ENCODE measurements around the gene HSPBP1. TPM values are rescaled to one million over a fixed set of nuclear protein-coding genes. Genes with fewer than 3 reads are reported as not detected.

The HSPBP1 gene
- total RNA-seq, 1 donor from 2014 or later = 37.8 TPM

GRCh38 chr19:55270172-55270942 lies 9.6 kb downstream of the HSPBP1 start:
- no peak for TF ChIP-seq CTCF (conservative IDR thresholded peaks at IDR 0.05)
- Mint-ChIP-seq H3K27me3 (no peaks in the 10 kb centered on the region), H3K27ac (no peak overlapping the region), H3K4me3 (no peak overlapping the region), H3K4me1 (ENCODE audit: unreplicated experiment) (no peaks in the 10 kb centered on the region), H3K9me3 (peaks cover 8% of the 10 kb centered on the region), H3K36me3 (peaks cover 21% of the 10 kb centered on the region)
- DNase-seq (ENCODE audit: extremely low spot score, unreplicated experiment) = no peak

- H3K4me1 Mint-ChIP-seq (ENCODE audit: unreplicated experiment) = no peaks in the 10 kb centered on the region
- DNase-seq (ENCODE audit: extremely low spot score, unreplicated experiment) = no peak
- no peak overlapping the region for H3K27ac Mint-ChIP-seq
- peaks cover 8% of the 10 kb centered on the region for H3K9me3 Mint-ChIP-seq
- H3K27me3 Mint-ChIP-seq = no peaks in the 10 kb centered on the region
- no peak overlapping the region for H3K4me3 Mint-ChIP-seq
- TF ChIP-seq CTCF (conservative IDR thresholded peaks at IDR 0.05) = no peak
- H3K36me3 Mint-ChIP-seq = peaks cover 21% of the 10 kb centered on the region
Observed at GRCh38 chr19:55269299-55269698, 10.6 kb downstream of the HSPBP1 start.

DNA sequence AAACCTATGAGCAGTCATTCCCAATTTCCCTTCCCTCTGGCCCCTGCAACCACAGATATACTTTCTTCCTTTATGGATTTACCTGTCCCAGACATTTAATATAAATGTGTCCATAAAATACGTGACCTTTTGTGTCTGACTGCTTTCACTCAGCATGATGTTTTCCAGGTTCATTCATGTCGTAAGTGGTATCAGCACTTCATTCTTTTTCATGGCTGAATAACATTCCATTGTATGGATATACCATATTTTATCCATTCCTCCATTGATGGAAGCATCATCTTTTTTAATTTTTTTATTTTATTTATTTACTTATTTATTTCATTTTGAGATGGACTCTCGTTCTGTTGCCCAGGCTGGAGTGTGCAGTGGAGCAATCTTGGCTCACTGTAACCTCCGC lies 13.1 kb downstream of the HSPBP1 start:
- DNase-seq (ENCODE audit: extremely low spot score, unreplicated experiment) = no peak
- no peaks in the 10 kb centered on the region for H3K4me1 Mint-ChIP-seq (ENCODE audit: unreplicated experiment)
- H3K27me3 Mint-ChIP-seq = no peaks in the 10 kb centered on the region
- H3K4me3 Mint-ChIP-seq = no peak overlapping the region
- H3K36me3 Mint-ChIP-seq = peaks cover 27% of the 10 kb centered on the region
- no peak overlapping the region for H3K27ac Mint-ChIP-seq
- TF ChIP-seq CTCF (conservative IDR thresholded peaks at IDR 0.05) = no peak
- peaks cover 8% of the 10 kb centered on the region for H3K9me3 Mint-ChIP-seq

DNA sequence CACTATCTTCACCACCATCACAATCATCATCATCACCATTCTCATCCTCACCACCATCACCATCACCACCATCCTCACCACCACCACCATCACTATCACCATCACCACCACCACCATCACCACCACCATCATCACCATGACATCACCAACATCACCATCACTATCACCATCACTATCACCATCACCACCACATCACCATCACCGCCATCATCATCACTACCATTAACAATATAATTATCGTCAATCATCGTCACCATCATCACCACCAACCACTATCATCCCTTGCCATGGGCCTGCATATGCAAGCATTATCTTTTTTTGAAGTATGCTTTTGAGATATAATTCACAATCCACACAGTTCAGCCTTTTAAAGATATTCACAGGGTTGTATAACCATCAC lies 13.5 kb downstream of the HSPBP1 start:
- no peaks in the 10 kb centered on the region for H3K4me1 Mint-ChIP-seq (ENCODE audit: unreplicated experiment)
- peaks cover 27% of the 10 kb centered on the region for H3K36me3 Mint-ChIP-seq
- peaks cover 8% of the 10 kb centered on the region for H3K9me3 Mint-ChIP-seq
- no peak for DNase-seq (ENCODE audit: extremely low spot score, unreplicated experiment)
- H3K4me3 Mint-ChIP-seq = no peak overlapping the region
- H3K27me3 Mint-ChIP-seq = no peaks in the 10 kb centered on the region
- TF ChIP-seq CTCF (conservative IDR thresholded peaks at IDR 0.05) = no peak
- no peak overlapping the region for H3K27ac Mint-ChIP-seq

DNA sequence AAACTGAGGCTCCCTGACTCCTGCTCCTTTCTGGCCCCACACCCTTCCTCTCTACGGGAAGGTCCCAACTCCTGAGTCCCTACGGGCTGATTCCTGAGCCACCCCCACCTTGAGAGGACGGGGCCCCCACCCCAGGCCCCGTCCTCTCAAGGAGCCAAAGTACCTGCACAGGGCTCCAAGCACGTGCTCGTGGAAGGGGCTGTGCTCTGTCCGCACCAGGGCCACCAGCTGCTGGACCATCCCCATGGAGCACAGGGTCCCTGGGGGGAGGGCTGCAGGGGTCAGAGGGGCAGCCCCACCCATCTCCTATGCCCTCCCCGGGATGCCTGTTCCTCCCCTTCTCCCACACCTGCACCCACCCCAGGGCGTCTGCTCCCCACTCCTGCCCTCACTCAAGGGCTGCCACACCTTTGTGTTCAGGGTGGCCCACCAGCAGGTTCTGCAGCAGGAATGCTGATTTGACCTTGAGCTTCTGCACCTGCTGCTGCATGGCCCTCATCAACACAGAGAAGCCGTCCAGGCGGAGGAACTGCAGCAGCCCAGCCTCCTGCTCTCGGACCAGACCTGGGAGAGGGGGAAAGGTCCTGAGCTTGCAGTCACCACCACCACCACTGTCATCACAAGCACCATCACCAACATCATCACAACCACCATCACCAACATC lies 14.1 kb downstream of the HSPBP1 start:
- H3K4me3 Mint-ChIP-seq = no peak overlapping the region
- no peaks in the 10 kb centered on the region for H3K27me3 Mint-ChIP-seq
- no peak for DNase-seq (ENCODE audit: extremely low spot score, unreplicated experiment)
- H3K9me3 Mint-ChIP-seq = peaks cover 8% of the 10 kb centered on the region
- peaks cover 26% of the 10 kb centered on the region for H3K36me3 Mint-ChIP-seq
- no peaks in the 10 kb centered on the region for H3K4me1 Mint-ChIP-seq (ENCODE audit: unreplicated experiment)
- no peak for TF ChIP-seq CTCF (conservative IDR thresholded peaks at IDR 0.05)
- no peak overlapping the region for H3K27ac Mint-ChIP-seq

All from type B pancreatic cell (in vitro differentiated cells).